HEK293 (cell line): ENCODE results near the gene SYNGAP1.

Experiments used
- CTCF ChIA-PET: fragments of 350-600 bp; formaldehyde crosslinking; extraction: SDS; loops from one replicate; lab custom pipeline; 2021; ENCODE audit warnings: antibody characterized with exemption; lab: Yijun Ruan, JAX
- POLR2A ChIA-PET: fragments of 300-600 bp; formaldehyde crosslinking; extraction: SDS; loops from one replicate; lab custom pipeline; 2020; ENCODE audit warnings: antibody characterized with exemption, inconsistent platforms; lab: Yijun Ruan, JAX
- H3K27ac ChIP-seq: fragments of 200-500 bp; sonication (Bioruptor generic); 2 replicates; pipeline ENCODE4 v1.5.1; 2014; ENCODE audit warnings: low read depth, low read length, control low read depth, inconsistent platforms; ENCODE audit errors: extremely low read depth
- H3K36me3 ChIP-seq, 2 experiments: fragments of 200-500 bp in 1 of 2; sonication (Bioruptor generic) in 1 of 2; 1 replicate in 1 of 2; 2 replicates in 1 of 2; pipeline ENCODE4 v1.5.1; 2014 to 2017; ENCODE audit warnings: inconsistent platforms in 2 of 2, low read length in 2 of 2; ENCODE audit not compliant: control insufficient read depth in 2 of 2, insufficient read depth in 1 of 2
- H3K4me1 ChIP-seq: fragments of 200-500 bp; sonication (Bioruptor generic); 2 replicates; pipeline ENCODE4 v1.5.1; 2014; ENCODE audit warnings: mild to moderate bottlenecking, low read length, inconsistent platforms; ENCODE audit not compliant: control insufficient read depth, insufficient read depth
- H3K4me3 ChIP-seq: 2 replicates; pipeline ENCODE4 v1.5.1; 2011; ENCODE audit warnings: low read depth, mild to moderate bottlenecking, control low read depth, low read length, moderate library complexity
- H3K9me3 ChIP-seq: fragments of 200-500 bp; sonication (Bioruptor generic); 2 replicates; pipeline ENCODE4 v1.5.1; 2014; ENCODE audit warnings: low read depth, low read length, inconsistent platforms; ENCODE audit not compliant: control insufficient read depth, insufficient read depth
- GLI2 ChIP-seq: fragments of 450-650 bp; formaldehyde crosslinking; IDR thresholded peaks from 2 replicates; pipeline ENCODE4; 2017; ENCODE audit warnings: missing biosample characterization, missing genetic modification characterization, low read depth, borderline replicate concordance
- OSR2 ChIP-seq: fragments of 450-650 bp; formaldehyde crosslinking; IDR thresholded peaks from 2 replicates; pipeline ENCODE4 v1.5.1; 2016; ENCODE audit warnings: missing biosample characterization, missing genetic modification characterization
- SALL2 ChIP-seq: fragments of 450-650 bp; formaldehyde crosslinking; IDR thresholded peaks from 2 replicates; pipeline ENCODE4 v1.5.0; 2017; ENCODE audit warnings: missing biosample characterization, mild to moderate bottlenecking, missing genetic modification characterization, borderline replicate concordance
- SCRT2 ChIP-seq: fragments of 450-650 bp; formaldehyde crosslinking; IDR thresholded peaks from 2 replicates; pipeline ENCODE4 v1.5.1; 2016; ENCODE audit warnings: missing biosample characterization, missing genetic modification characterization
- SP3 ChIP-seq: fragments of 450-650 bp; formaldehyde crosslinking; IDR thresholded peaks from 2 replicates; pipeline ENCODE4 v1.5.1; 2016; ENCODE audit warnings: missing biosample characterization, missing genetic modification characterization
- TCF7L2 ChIP-seq: IDR thresholded peaks from 2 replicates; pipeline ENCODE4 v1.6.1; 2011; ENCODE audit warnings: low read depth, mild to moderate bottlenecking, inconsistent platforms, low read length, moderate library complexity, borderline replicate concordance
- ZBTB1 ChIP-seq: fragments of 450-650 bp; formaldehyde crosslinking; IDR thresholded peaks from 2 replicates; pipeline ENCODE4 v1.5.1; 2016; ENCODE audit warnings: missing biosample characterization, missing genetic modification characterization
- ZBTB48 ChIP-seq: fragments of 450-650 bp; formaldehyde crosslinking; IDR thresholded peaks from 2 replicates; pipeline ENCODE4 v1.5.1; 2016; ENCODE audit warnings: missing biosample characterization, missing genetic modification characterization
- ZNF132 ChIP-seq: fragments of 450-650 bp; formaldehyde crosslinking; IDR thresholded peaks from 2 replicates; pipeline ENCODE4 v1.5.1; 2017; ENCODE audit warnings: missing biosample characterization, missing genetic modification characterization, borderline replicate concordance
- ZNF133 ChIP-seq: fragments of 450-650 bp; formaldehyde crosslinking; IDR thresholded peaks from 2 replicates; pipeline ENCODE4 v1.5.1; 2016; ENCODE audit warnings: missing biosample characterization, missing genetic modification characterization
- ZNF202 ChIP-seq: fragments of 450-650 bp; formaldehyde crosslinking; IDR thresholded peaks from 2 replicates; pipeline ENCODE4 v1.5.1; 2016; ENCODE audit warnings: missing biosample characterization, missing genetic modification characterization, borderline replicate concordance
- ZNF560 ChIP-seq: fragments of 450-650 bp; formaldehyde crosslinking; IDR thresholded peaks from 2 replicates; pipeline ENCODE4 v1.5.1; 2017; ENCODE audit warnings: missing biosample characterization, missing genetic modification characterization, borderline replicate concordance
- ZNF585B ChIP-seq: fragments of 450-650 bp; formaldehyde crosslinking; IDR thresholded peaks from 2 replicates; pipeline ENCODE4 v1.5.1; 2016; ENCODE audit warnings: missing biosample characterization, missing genetic modification characterization
- ZNF621 ChIP-seq: fragments of 450-650 bp; formaldehyde crosslinking; IDR thresholded peaks from 2 replicates; pipeline ENCODE4 v1.5.1; 2017; ENCODE audit warnings: missing biosample characterization, missing genetic modification characterization
- ZNF776 ChIP-seq: fragments of 450-650 bp; formaldehyde crosslinking; IDR thresholded peaks from 2 replicates; pipeline ENCODE4 v1.5.0; 2017; ENCODE audit warnings: missing biosample characterization, missing genetic modification characterization, borderline replicate concordance
- ZNF777 ChIP-seq: fragments of 450-650 bp; formaldehyde crosslinking; IDR thresholded peaks from 2 replicates; pipeline ENCODE4 v1.5.1; 2017; ENCODE audit warnings: missing biosample characterization, missing genetic modification characterization, borderline replicate concordance
- ZNF792 ChIP-seq: fragments of 450-650 bp; formaldehyde crosslinking; IDR thresholded peaks from 2 replicates; pipeline ENCODE4 v1.5.1; 2016; ENCODE audit warnings: missing biosample characterization, missing genetic modification characterization
- TF ChIP-seq, protein P1 (sequence below): fragments of 450-650 bp; formaldehyde crosslinking; IDR thresholded peaks from 2 replicates; pipeline ENCODE4 v1.5.1; 2016; ENCODE audit warnings: missing biosample characterization, missing genetic modification characterization
- TF ChIP-seq, protein P2 (sequence below): fragments of 450-650 bp; formaldehyde crosslinking; IDR thresholded peaks from 2 replicates; pipeline ENCODE4 v1.5.1; 2016; ENCODE audit warnings: missing biosample characterization, missing genetic modification characterization, low read depth
- TF ChIP-seq, protein P3 (sequence below): fragments of 450-650 bp; formaldehyde crosslinking; IDR thresholded peaks from 2 replicates; pipeline ENCODE4 v1.5.1; 2016; ENCODE audit warnings: missing biosample characterization, missing genetic modification characterization
- TF ChIP-seq, protein P4 (sequence below): fragments of 450-650 bp; IDR thresholded peaks from 2 replicates; pipeline ENCODE4 v1.5.1; 2018; ENCODE audit warnings: missing biosample characterization, mild to moderate bottlenecking, missing genetic modification characterization

SYNGAP1 gene

DNA sequence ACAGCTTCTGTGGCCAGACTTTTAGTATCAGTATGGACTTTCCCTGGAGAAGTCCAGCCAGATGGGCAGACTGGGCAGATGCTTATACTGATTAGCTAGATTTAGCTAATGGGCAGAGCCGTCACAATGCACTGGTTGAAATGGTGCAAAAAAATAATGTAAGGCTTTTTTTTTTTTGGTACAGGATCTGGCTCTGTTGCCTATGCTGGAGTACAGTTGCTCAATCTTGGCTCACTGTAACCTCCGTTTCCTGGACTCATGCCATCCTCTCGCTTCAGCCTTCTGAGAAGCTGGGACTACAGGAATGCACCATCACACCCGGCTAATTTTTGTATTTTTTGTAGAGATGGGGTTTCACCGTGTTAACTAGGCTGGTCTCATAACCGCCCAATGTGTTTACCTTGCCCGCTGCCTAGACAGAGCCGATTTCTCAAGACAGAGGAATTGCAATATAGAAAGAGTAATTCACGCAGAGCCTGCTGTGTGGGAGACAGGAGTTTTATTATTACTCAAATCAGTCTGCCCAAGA lies 44.7 kb upstream of the SYNGAP1 start (continued):
- TF ChIP-seq ZNF776 (tag by site-specific recombination) (no peak), TCF7L2 (no peak), SP3 (tag by site-specific recombination) (no peak), ZNF202 (no peak), ZNF132 (tag by site-specific recombination) (no peak), ZBTB1 (no peak), ZBTB48 (tag by site-specific recombination) (no peak), GLI2 (no peak), ZNF777 (no peak), SCRT2 (tag by site-specific recombination) (no peak), ZNF585B (tag by site-specific recombination) (no peak), SALL2 (tag by site-specific recombination) (no peak), ZNF133 (no peak), ZNF792 (no peak)
- TF ChIP-seq, protein P1, sequence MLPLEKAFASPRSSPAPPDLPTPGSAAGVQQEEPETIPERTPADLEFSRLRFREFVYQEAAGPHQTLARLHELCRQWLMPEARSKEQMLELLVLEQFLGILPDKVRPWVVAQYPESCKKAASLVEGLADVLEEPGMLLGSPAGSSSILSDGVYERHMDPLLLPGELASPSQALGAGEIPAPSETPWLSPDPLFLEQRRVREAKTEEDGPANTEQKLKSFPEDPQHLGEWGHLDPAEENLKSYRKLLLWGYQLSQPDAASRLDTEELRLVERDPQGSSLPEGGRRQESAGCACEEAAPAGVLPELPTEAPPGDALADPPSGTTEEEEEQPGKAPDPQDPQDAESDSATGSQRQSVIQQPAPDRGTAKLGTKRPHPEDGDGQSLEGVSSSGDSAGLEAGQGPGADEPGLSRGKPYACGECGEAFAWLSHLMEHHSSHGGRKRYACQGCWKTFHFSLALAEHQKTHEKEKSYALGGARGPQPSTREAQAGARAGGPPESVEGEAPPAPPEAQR = no peak
- TF ChIP-seq, protein P2, sequence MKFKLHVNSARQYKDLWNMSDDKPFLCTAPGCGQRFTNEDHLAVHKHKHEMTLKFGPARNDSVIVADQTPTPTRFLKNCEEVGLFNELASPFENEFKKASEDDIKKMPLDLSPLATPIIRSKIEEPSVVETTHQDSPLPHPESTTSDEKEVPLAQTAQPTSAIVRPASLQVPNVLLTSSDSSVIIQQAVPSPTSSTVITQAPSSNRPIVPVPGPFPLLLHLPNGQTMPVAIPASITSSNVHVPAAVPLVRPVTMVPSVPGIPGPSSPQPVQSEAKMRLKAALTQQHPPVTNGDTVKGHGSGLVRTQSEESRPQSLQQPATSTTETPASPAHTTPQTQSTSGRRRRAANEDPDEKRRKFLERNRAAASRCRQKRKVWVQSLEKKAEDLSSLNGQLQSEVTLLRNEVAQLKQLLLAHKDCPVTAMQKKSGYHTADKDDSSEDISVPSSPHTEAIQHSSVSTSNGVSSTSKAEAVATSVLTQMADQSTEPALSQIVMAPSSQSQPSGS = no peak
- TF ChIP-seq, protein P3, sequence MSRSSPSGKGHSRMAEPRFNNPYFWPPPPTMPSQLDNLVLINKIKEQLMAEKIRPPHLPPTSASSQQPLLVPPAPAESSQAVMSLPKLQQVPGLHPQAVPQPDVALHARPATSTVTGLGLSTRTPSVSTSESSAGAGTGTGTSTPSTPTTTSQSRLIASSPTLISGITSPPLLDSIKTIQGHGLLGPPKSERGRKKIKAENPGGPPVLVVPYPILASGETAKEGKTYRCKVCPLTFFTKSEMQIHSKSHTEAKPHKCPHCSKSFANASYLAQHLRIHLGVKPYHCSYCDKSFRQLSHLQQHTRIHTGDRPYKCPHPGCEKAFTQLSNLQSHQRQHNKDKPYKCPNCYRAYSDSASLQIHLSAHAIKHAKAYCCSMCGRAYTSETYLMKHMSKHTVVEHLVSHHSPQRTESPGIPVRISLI (tag by site-specific recombination) = peak; percentile 40; the same call in 1 of the 2 replicates

DNA sequence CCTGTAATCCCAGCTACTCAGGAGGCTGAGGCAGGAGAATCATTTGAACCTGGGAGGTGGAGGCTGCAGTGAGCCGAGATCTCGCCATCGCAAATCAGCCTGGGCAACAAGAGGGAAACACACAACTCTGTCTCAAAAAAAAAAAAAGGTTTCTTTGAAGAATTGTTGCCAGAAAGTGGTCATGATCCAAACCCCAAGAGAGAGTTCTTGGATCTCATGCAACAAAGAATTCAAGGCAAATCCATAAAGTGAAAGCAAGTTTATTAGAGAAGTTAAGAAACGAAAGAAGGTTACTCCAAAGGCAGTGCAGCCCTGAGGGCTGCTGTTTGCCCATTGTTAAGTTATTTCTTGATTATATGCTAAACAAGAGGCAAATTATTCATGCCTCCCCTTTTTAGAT lies 42.7 kb upstream of the SYNGAP1 start:
- Histone ChIP-seq H3K4me3 (no peak overlapping the region), H3K9me3 (no peaks in the 10 kb centered on the region), H3K36me3 (no peaks in the 10 kb centered on the region), H3K27ac (no peak overlapping the region), H3K4me1 (peaks cover 18% of the 10 kb centered on the region)
- TF ChIP-seq ZNF621 (tag by site-specific recombination) = no peak
- no peak for TF ChIP-seq ZBTB48 (tag by site-specific recombination)
- TF ChIP-seq OSR2 = no peak
- TF ChIP-seq, protein P4, sequence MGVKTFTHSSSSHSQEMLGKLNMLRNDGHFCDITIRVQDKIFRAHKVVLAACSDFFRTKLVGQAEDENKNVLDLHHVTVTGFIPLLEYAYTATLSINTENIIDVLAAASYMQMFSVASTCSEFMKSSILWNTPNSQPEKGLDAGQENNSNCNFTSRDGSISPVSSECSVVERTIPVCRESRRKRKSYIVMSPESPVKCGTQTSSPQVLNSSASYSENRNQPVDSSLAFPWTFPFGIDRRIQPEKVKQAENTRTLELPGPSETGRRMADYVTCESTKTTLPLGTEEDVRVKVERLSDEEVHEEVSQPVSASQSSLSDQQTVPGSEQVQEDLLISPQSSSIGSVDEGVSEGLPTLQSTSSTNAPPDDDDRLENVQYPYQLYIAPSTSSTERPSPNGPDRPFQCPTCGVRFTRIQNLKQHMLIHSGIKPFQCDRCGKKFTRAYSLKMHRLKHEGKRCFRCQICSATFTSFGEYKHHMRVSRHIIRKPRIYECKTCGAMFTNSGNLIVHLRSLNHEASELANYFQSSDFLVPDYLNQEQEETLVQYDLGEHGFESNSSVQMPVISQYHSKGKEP (tag by site-specific recombination) = no peak
- TF ChIP-seq ZNF560 (tag by site-specific recombination) = no peak
- ChIA-PET POLR2A (no interaction called here), CTCF (interaction anchor here (0.6 to 2.2 kb wide), 2 partner anchors 13 to 1224 kb away, joined by 3 to 7 read pairs; no protein-coding TSS in a partner anchor)
